ENCODE results near the gene ARHGEF39. TPM values are rescaled to one million over a fixed set of nuclear protein-coding genes. Genes with fewer than 3 reads are reported as not detected.

The ARHGEF39 gene
- total RNA-seq, 4 donors from 2014 or later: 1.3 to 17.5 (median 5.1) TPM

- Histone ChIP-seq H3K36me3 (no peaks in the 10 kb centered on the region), H3K27me3 (no peaks in the 10 kb centered on the region), H3K9me3 (no peaks in the 10 kb centered on the region), H3K4me1 (no peaks in the 10 kb centered on the region), H3K4me3 (no peak overlapping the region), H3K27ac (peak overlapping the region in 1 of 4 donors; percentile 49)
- intact Hi-C loops (cut with DNase I): no loop called here
- WGBS, 2 donors: 71 to 76% methylated on average over 9 of the region's 9 CpGs
- TF ChIP-seq POLR2A (IDR thresholded peaks at IDR 0.05): no peak
- TF ChIP-seq, protein P1, sequence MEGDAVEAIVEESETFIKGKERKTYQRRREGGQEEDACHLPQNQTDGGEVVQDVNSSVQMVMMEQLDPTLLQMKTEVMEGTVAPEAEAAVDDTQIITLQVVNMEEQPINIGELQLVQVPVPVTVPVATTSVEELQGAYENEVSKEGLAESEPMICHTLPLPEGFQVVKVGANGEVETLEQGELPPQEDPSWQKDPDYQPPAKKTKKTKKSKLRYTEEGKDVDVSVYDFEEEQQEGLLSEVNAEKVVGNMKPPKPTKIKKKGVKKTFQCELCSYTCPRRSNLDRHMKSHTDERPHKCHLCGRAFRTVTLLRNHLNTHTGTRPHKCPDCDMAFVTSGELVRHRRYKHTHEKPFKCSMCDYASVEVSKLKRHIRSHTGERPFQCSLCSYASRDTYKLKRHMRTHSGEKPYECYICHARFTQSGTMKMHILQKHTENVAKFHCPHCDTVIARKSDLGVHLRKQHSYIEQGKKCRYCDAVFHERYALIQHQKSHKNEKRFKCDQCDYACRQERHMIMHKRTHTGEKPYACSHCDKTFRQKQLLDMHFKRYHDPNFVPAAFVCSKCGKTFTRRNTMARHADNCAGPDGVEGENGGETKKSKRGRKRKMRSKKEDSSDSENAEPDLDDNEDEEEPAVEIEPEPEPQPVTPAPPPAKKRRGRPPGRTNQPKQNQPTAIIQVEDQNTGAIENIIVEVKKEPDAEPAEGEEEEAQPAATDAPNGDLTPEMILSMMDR (IDR thresholded peaks at IDR 0.05): no peak
- DNase-seq: no peak
Observed at GRCh38 chr9:35636135-35636876, 28.7 kb downstream of the ARHGEF39 start.

DNA sequence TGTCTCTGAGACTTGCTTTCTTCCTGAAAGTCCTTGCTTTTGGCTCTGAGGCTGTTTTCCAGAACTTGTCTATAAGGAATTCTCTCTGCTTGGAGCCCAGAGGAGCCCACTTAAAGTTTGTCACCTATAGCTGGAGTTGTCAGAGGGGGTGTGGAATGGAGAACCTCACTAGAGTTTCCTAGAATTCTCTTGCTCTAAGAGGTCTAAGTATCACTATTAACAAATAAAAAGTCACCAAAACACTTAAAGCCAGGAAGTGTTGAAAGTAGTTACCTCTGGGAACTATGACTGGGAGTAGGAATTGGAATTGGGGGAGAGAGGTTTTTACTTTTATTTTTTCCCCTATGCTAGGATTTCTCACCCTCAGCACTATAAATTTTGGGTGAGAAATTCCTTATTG lies 29.3 kb downstream of the ARHGEF39 start:
- no peaks in the 10 kb centered on the region for H3K4me1 ChIP-seq
- no peaks in the 10 kb centered on the region for H3K9me3 ChIP-seq
- no peak overlapping the region for H3K4me3 ChIP-seq
- no peaks in the 10 kb centered on the region for H3K27me3 ChIP-seq
- H3K36me3 ChIP-seq: no peaks in the 10 kb centered on the region
- H3K27ac ChIP-seq: no peak overlapping the region
- TF ChIP-seq POLR2A (IDR thresholded peaks at IDR 0.05): no peak
- TF ChIP-seq, protein P1 (IDR thresholded peaks at IDR 0.05): no peak
- no peak for DNase-seq
- intact Hi-C loops (cut with DNase I): no loop called here

- no peak for DNase-seq
- no peaks in the 10 kb centered on the region for H3K36me3 ChIP-seq
- no peak for TF ChIP-seq POLR2A (IDR thresholded peaks at IDR 0.05)
- TF ChIP-seq, protein P1 (IDR thresholded peaks at IDR 0.05): no peak
- no peak overlapping the region for H3K27ac ChIP-seq
- H3K4me1 ChIP-seq: no peaks in the 10 kb centered on the region
- 75 to 85% methylated on average over 5 of the region's 5 CpGs for WGBS, 2 donors
- no peak overlapping the region for H3K4me3 ChIP-seq
- intact Hi-C loops (cut with DNase I): no loop called here
- no peaks in the 10 kb centered on the region for H3K9me3 ChIP-seq
- H3K27me3 ChIP-seq: no peaks in the 10 kb centered on the region
Observed at GRCh38 chr9:35629597-35629996, 35.4 kb downstream of the ARHGEF39 start.

- Histone ChIP-seq H3K27me3 (no peaks in the 10 kb centered on the region), H3K4me1 (no peaks in the 10 kb centered on the region), H3K9me3 (no peaks in the 10 kb centered on the region), H3K4me3 (no peak overlapping the region), H3K36me3 (no peaks in the 10 kb centered on the region), H3K27ac (no peak overlapping the region)
- TF ChIP-seq POLR2A (IDR thresholded peaks at IDR 0.05): no peak
- TF ChIP-seq, protein P1 (IDR thresholded peaks at IDR 0.05): no peak
- DNase-seq: no peak
- 83 to 93% methylated on average over 5 to 6 of the region's 6 CpGs for WGBS, 2 donors
- intact Hi-C loops (cut with DNase I): no loop called here
Observed at GRCh38 chr9:35628389-35628991, 36.5 kb downstream of the ARHGEF39 start.

- Histone ChIP-seq H3K9me3 (no peaks in the 10 kb centered on the region), H3K4me3 (no peak overlapping the region), H3K27me3 (no peaks in the 10 kb centered on the region), H3K4me1 (no peaks in the 10 kb centered on the region), H3K36me3 (no peaks in the 10 kb centered on the region), H3K27ac (no peak overlapping the region)
- DNase-seq: no peak
- 88 to 100% methylated on average over 1 to 2 of the region's 2 CpGs for WGBS, 2 donors
- TF ChIP-seq POLR2A (IDR thresholded peaks at IDR 0.05): no peak
- TF ChIP-seq, protein P1 (IDR thresholded peaks at IDR 0.05): no peak
- intact Hi-C loops (cut with DNase I): no loop called here
Observed at GRCh38 chr9:35627575-35627974, 37.4 kb downstream of the ARHGEF39 start.

Data from esophagus squamous epithelium (tissue), 5 donors.